Uterus (tissue), 4 donors: ENCODE data around the gene TANC1. TPM values are rescaled to one million over a fixed set of nuclear protein-coding genes. Genes with fewer than 3 reads are reported as not detected.
A peak's percentile ranks its signal among the peaks of the same experiment; 100 is the strongest.

Experiments used
- DNase-seq, 2 donors: peaks; one replicate each; pipeline ENCODE4 v3.0.0-alpha.2; 2019 to 2020
- H3K27ac ChIP-seq, 2 donors: fragments of 200-600 bp; sonication (generic); 1 replicate in 1 of 2; 2 replicates in 1 of 2; pipeline ENCODE4 v1.5.1; 2016 to 2018
- H3K27me3 ChIP-seq, 2 donors: fragments of 200-600 bp; sonication (generic); one replicate each; pipeline ENCODE4 v1.5.1; 2018 to 2019; ENCODE audit warnings: control low read depth in 1 of 2
- H3K36me3 ChIP-seq, 2 donors: fragments of 200-600 bp; sonication (generic); one replicate each; pipeline ENCODE4 v1.5.1; 2019; ENCODE audit warnings: control low read depth in 1 of 2
- H3K4me1 ChIP-seq, 2 donors: fragments of 200-600 bp; sonication (generic); one replicate each; pipeline ENCODE4 v1.5.1; 2018 to 2019; ENCODE audit warnings: control low read depth in 1 of 2
- H3K4me3 ChIP-seq, 2 donors: fragments of 200-600 bp; sonication (generic); 1 replicate in 1 of 2; 2 replicates in 1 of 2; pipeline ENCODE4 v1.5.1; 2018 to 2019; ENCODE audit warnings: mild to moderate bottlenecking in 1 of 2
- H3K9me3 ChIP-seq, 2 donors: fragments of 200-600 bp; sonication (generic); one replicate each; pipeline ENCODE4 v1.5.1; 2019; ENCODE audit warnings: control low read depth in 1 of 2
- POLR2A ChIP-seq, 2 donors: fragments of 450-650 bp; IDR thresholded peaks; one replicate each; pipeline ENCODE4 v1.6.1; 2016; ENCODE audit warnings: antibody characterized with exemption in 2 of 2, mild to moderate bottlenecking in 1 of 2, moderate library complexity in 1 of 2
- intact Hi-C: fragments of 100-400 bp; cut with DNase I; formaldehyde crosslinking; loops from one replicate; pipeline ENCODE4 v1.15.1; 2023; ENCODE audit warnings: low total_unique reads
- total RNA-seq, 4 donors: library from RNA; depleted of rRNA in 3 of 4; stranded (reverse); fragments of >200 nt in 3 of 4; gene quantifications; one replicate each; pipeline versions ENCODE4 v1.1.0 to v1.2.4, GENCODE V29; 2014 to 2023
- TF ChIP-seq, protein P1 (sequence below), 4 experiments: fragments of 200-600 bp in 2 of 4; fragments of 450-650 bp in 2 of 4; sonication (generic) in 2 of 4; IDR thresholded peaks; one replicate each; pipeline ENCODE4 v1.5.1; 2016 to 2019; ENCODE audit warnings: antibody characterized with exemption in 4 of 4, mild to moderate bottlenecking in 2 of 4, moderate library complexity in 1 of 4
- donor health status: DM: yes; HTN: yes; CAD: no.

The TANC1 gene
- total RNA-seq, 4 donors from 2014 or later: 34.7 to 92.7 (median 67.4) TPM

DNA sequence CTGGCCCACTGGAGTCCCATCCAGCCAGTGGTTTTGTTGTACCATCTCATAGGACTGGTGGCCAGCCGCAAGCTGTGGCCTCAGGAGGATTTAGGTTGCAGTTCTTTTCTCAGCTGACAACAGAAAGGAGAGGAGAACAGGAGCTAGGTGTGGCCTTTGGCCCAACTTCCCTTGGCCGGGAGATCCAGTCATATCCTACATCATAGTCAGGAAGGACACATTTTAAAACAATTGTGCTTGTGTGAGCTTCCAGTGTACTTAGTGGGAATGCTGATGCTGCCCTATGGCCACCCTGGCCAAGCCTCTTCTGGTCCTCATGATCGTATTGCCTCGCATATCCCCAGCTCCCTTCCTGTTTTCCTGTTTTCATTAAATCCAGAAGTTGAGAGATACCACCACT, 220.0 kb downstream of the TANC1 start:
- no peak for TF ChIP-seq POLR2A (IDR thresholded peaks at IDR 0.05)
- TF ChIP-seq, protein P1, sequence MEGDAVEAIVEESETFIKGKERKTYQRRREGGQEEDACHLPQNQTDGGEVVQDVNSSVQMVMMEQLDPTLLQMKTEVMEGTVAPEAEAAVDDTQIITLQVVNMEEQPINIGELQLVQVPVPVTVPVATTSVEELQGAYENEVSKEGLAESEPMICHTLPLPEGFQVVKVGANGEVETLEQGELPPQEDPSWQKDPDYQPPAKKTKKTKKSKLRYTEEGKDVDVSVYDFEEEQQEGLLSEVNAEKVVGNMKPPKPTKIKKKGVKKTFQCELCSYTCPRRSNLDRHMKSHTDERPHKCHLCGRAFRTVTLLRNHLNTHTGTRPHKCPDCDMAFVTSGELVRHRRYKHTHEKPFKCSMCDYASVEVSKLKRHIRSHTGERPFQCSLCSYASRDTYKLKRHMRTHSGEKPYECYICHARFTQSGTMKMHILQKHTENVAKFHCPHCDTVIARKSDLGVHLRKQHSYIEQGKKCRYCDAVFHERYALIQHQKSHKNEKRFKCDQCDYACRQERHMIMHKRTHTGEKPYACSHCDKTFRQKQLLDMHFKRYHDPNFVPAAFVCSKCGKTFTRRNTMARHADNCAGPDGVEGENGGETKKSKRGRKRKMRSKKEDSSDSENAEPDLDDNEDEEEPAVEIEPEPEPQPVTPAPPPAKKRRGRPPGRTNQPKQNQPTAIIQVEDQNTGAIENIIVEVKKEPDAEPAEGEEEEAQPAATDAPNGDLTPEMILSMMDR (IDR thresholded peaks at IDR 0.05): no peak
- Histone ChIP-seq H3K36me3 (no peaks in the 10 kb centered on the region), H3K4me3 (no peak overlapping the region), H3K27me3 (no peaks in the 10 kb centered on the region), H3K4me1 (no peaks in the 10 kb centered on the region), H3K9me3 (no peaks in the 10 kb centered on the region), H3K27ac (peak overlapping the region in 1 of 2 donors; percentile 3)
- intact Hi-C loops: no loop called here
- no peak for DNase-seq

GRCh38 chr2:159192371-159192918, 224.0 kb downstream of the TANC1 start:
- Histone ChIP-seq H3K36me3 (no peaks in the 10 kb centered on the region), H3K27me3 (no peaks in the 10 kb centered on the region), H3K9me3 (no peaks in the 10 kb centered on the region), H3K27ac (no peak overlapping the region), H3K4me1 (no peaks in the 10 kb centered on the region), H3K4me3 (no peak overlapping the region)
- no peak for DNase-seq
- intact Hi-C loops: no loop called here
- TF ChIP-seq, protein P1 (IDR thresholded peaks at IDR 0.05): no peak
- no peak for TF ChIP-seq POLR2A (IDR thresholded peaks at IDR 0.05)

GRCh38 chr2:159193791-159194190, 225.4 kb downstream of the TANC1 start:
- no peak overlapping the region for H3K4me3 ChIP-seq

GRCh38 chr2:159194241-159194640, 225.8 kb downstream of the TANC1 start:
- TF ChIP-seq, protein P1 (IDR thresholded peaks at IDR 0.05): no peak
- no peak for TF ChIP-seq POLR2A (IDR thresholded peaks at IDR 0.05)
- DNase-seq: no peak
- no peaks in the 10 kb centered on the region for H3K9me3 ChIP-seq
- H3K4me1 ChIP-seq: no peaks in the 10 kb centered on the region
- H3K4me3 ChIP-seq: no peak overlapping the region
- no peak overlapping the region for H3K27ac ChIP-seq
- intact Hi-C loops: no loop called here
- no peaks in the 10 kb centered on the region for H3K27me3 ChIP-seq
- no peaks in the 10 kb centered on the region for H3K36me3 ChIP-seq

More at GRCh38 chr2:159193791-159194190, 225.4 kb downstream of the TANC1 start:
- Histone ChIP-seq H3K9me3 (no peaks in the 10 kb centered on the region), H3K27ac (no peak overlapping the region), H3K27me3 (no peaks in the 10 kb centered on the region), H3K36me3 (no peaks in the 10 kb centered on the region), H3K4me1 (no peaks in the 10 kb centered on the region)
- no peak for TF ChIP-seq POLR2A (IDR thresholded peaks at IDR 0.05)
- TF ChIP-seq, protein P1 (IDR thresholded peaks at IDR 0.05): no peak
- DNase-seq: no peak
- intact Hi-C loops: no loop called here

- Histone ChIP-seq H3K9me3 (no peaks in the 10 kb centered on the region), H3K27me3 (no peaks in the 10 kb centered on the region), H3K27ac (no peak overlapping the region), H3K36me3 (no peaks in the 10 kb centered on the region), H3K4me3 (no peak overlapping the region), H3K4me1 (no peaks in the 10 kb centered on the region)
- intact Hi-C loops: no loop called here
- no peak for DNase-seq
- TF ChIP-seq POLR2A (IDR thresholded peaks at IDR 0.05): no peak
- TF ChIP-seq, protein P1 (IDR thresholded peaks at IDR 0.05): no peak
These were observed 227.3 kb downstream of the TANC1 start for GRCh38 chr2:159195697-159196096.
